Activated naive CD4-positive, alpha-beta T cell treated with Interleukin-2 at 50 U/mL for 16 hours (primary cell): Measurements from ENCODE around the gene ADGRA1.

Source experiments
- DNase-seq: peaks from one replicate; pipeline ENCODE4 v3.0.0-alpha.2; 2020

Gene ADGRA1

GRCh38 chr10:133154411-133154810, 66.7 kb downstream of the ADGRA1 start:
- DNase-seq: no peak

DNA sequence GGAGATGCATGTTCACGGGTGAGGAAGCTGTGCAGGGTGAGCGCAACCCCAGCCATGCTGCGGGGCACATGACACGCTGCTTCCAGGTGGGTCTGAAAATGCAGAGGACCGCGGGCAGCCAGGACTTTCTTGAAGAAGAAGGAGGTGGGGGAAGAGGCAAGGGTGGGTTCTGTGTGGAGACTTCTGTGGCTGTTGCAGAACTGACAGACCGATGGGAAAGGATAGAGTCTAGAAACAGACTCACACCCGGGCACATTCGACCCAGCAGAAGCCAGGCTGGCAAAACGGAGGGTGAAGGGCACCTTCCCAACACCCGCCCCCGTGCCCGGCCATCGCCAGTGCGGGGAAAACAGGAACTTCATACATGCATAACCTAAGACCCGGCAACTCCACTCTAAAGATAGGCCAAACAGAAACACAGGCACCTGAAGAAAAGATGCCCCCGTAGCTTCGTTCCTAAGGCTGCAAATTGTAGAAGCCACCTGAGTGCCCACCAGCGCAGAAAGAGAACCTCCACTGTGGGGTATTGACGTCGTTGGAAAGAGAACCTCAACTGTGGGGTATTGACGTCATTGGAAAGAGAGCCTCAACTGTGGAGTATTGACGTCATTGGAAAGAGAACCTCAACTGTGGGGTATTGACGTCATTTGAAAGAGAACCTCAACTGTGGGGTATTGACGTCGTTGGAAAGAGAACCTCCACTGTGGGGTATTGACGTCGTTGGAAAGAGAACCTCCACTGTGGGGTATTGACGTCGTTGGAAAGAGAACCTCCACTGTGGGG, 67.5 kb downstream of the ADGRA1 start:
- DNase-seq: no peak

- DNase-seq: no peak
These were observed 69.2 kb downstream of the ADGRA1 start for GRCh38 chr10:133156674-133157579.

GRCh38 chr10:133157662-133158436, 70.1 kb downstream of the ADGRA1 start:
- DNase-seq: no peak

DNA sequence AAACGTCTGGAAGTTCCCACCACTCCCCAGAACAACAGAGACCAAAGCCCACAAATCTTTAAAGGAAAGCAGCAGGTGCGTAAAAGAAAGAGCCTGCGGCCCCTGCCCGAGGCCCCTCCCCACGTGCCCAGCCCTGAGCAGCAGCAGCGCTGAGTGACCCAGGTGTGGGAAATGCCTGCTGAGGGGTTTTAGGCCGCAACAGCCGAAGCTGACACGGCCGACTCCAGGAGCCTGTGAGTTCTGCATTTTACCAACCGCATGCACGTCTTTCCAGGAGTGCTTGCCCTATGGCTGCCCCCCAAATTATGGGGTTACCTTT, 70.7 kb downstream of the ADGRA1 start:
- DNase-seq: no peak

DNA sequence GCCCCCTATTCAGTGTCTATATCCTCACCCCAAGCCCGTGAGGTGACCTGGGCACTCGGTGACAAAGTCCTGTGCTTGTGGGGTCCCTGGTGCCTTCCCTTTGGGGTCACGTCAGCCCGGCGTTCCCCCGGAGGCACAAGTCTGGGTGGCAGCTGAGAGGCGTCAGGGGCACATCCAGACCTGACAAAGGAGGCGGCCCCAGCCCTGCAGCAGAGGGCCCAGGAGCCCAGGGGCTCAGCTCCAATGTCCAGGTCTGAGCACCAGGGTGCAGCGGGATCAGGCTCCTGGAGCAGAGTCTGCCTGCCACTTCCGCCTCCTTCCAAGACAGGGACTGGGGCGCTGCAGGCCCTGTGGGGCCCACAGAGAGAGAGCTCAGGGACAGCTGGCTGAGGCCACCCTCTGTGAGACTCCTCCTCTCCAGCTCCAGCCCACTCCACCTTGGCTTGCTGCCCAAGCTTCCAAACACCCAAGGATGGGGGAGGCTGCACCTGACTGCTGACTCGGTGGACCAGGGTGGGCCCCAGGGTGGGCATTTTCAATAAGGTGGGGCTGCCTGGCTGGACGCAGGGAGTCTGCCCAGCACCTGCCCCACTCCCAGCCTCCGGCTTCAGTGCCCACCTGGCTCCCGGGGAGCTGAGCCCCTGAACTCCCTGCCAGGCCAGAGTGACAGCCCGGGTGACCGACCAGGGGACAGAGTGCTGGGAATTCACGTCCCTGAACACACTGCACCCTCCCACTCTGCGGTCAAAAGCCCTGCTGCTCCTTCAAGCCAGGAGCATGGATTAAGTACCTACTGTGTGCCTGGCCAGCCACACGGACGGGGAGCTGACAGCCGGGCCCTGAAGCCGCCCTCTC, 71.3 kb downstream of the ADGRA1 start:
- DNase-seq: no peak

DNA sequence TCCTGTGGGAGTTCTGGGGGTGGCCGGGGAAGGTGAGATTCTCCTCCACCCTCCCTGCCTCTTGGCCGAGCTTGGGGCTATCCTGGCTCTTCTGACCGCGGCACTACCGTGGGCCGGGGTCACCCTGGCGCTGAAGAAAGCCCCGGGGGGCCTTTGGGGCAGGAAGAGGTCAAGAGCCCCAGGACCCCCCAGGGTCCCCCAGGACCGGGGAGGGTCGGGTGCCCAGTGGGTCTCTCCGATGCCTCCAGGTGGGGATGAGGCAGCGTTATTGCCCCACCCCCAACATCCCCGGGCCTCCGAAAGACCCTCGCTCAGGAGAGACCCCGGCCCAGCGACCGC, 71.9 kb downstream of the ADGRA1 start:
- DNase-seq: no peak

DNA sequence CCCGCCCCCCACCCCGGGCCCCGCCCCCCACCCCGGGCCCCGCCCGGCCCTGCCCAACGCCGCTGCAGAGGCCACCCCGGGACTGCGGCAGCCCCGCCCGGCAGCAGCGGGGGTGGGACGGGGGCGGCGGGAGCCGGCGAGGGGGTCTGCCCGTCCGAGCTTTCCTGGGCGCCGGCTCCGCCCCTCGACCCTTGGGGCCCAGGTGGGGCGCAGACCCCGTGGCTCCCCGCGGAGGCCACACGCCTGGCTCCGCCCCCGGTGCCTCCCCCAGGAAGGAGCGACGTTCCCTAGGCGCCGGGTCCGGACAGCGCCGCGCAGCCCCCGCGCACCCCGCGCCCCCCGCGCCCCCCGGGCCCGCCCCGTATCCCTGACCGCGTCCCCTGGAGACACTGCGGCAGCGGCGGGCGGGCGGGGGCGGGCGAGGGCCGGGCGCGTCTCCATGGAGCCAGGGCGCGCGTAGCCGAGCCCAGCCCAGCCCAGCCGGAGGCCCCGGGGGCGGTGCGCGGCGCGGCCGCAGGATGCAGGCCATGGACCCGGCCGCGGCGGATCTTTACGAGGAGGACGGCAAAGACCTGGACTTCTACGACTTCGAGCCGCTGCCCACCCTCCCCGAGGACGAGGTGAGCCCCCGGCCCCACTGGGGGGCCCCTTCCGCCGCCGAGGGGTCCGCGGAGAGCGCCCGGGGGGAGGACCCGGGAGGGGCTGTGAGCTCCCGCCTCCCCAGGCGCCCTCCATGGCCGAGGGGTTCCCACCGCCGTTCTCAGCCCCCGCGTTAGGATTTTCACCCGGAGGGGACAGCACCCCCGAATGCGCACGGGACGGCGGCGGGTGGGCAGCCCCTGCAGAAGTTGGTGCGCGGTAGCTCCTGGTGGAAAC, 72.5 kb downstream of the ADGRA1 start, which contains the start of gene KNDC1:
Gene KNDC1 (plus strand): TSS at position 270 of the 876 bp plus-strand sequence. CDS start 249 bp downstream, at position 519.
- DNase-seq: peak; percentile 12

DNA sequence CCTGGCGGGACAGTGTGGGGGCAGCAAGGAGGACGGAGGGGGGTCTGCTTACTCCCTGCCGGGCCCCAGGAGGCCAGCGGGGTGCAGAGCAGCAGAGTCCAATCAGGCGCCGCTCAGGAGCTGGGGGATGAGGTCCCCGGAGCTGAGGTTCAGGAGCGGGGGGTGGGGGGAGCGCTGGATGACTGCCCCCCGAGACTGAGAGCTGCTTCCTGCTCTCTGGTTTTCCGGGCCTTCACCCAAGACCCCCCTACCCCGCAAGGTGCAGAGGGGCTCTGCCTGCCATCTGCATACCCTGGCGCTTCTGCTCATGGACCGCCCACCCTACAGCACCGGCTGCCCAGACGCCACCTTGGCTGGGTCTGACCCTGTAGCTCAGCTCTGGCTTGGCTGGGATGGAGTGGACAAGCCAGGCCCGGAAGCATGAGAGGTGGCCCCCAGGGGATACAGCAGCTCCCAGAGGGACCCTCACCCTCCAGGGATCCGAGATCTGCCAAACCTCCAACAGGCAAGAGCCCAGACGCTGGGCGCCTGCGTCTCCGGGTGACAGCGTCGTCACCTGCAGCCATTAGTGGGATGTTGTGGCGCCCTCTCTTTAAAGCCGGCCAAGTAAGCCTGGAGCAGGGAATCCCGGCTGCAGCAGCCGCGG, 73.2 kb downstream of the ADGRA1 start:
- no peak for DNase-seq

DNA sequence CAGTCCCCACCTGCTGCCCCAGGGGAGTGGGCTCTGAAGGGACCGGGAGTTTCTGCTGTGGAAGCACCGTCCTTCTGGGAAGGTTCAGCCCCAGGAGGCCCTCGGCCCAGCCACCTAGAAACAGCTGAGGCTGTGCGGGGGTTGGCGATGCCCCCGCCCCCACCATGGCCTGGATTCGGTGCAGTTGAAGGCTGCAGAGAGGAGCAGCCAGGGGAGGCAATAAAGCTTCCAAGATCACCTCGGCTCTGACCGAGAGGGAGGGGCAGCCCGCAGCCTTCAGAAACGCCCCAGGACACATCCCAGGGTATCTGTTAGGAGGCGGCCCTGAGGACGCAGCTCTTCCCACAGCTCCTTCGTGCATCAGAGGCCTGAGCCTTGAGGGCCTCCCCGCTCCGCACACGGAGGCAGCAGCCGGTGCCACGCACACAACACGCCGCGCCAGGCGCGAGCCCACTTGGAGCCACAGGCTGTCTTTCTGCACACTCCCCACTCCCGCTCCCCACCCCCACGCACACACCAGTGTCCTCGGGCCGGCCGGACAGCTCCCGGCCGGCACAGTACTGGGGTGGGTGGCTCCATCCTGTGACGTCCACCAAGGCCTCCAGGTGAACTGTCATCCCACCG, 73.9 kb downstream of the ADGRA1 start:
- DNase-seq: no peak

DNA sequence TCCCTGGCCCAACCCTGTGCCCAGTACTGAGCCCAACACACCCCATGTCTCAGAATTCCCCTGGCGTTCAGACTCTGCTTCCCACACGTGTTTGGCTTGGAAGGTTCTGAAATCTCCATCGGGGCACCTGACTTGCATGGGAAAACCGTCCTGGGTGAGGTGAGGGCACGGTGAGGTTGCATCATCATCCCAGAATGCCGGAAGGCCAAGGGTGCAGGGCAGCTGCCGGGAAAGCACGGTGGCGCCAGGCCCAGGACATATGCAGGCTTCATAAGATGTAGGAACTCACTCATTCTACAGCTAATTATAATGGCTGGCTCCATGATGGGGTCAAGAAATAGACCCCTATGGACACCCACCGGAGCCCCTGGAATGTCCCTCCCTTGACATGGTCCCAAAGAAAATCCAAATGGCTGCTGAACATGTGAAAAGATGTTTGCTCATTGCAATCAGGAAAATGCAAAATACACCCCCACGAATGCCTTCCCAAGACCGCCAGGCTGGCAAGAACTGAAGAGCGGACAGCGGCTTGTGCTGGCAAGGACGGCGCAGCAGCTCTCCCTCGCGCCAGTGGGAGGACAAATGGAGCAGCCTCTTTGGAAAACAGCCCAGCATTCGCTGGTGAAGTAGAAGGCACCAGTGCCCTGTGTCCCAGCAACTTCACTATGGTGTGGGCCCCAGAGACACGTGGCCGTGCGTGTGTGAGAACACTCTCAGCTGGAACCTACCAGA, 74.6 kb downstream of the ADGRA1 start:
- DNase-seq: no peak

GRCh38 chr10:133162910-133163856, 75.5 kb downstream of the ADGRA1 start:
- DNase-seq: no peak

- DNase-seq: no peak
These were observed 76.4 kb downstream of the ADGRA1 start for GRCh38 chr10:133163889-133164815.

DNA sequence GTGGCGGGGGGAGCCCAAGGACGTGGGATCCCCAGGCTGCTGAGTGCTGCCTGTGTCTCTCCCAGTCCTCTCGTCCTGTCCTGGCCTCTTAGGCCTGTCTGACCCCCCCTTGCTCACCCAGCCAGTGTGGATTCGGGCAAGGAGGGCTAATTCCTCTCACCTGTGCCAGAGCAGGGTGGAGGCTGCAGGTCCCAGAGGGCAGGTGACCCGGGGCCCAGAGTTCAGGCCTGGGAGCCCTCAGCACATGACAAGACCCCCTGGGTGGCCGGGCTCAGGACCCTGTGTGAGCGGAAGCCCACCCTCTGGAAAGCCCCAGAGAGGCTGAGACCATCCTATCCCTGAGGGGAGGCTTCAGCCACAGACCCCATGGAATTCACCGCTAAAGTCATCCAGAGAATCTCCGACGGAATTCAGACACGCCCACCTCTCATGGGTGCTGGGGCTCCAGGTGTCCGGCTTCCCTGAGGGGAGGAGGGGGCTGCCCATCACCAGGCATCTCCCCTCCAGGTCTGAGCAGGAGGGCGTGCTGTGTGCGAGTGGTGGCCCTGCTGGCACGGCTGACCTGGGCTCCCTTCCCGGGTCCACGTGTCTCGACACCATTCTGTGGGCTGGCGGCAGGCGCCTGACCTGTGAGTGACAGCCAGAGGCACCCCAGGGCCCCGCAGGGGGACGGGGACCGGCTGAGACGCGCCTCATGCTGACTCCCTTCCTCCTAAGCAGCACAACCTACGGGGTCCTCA, 77.3 kb downstream of the ADGRA1 start:
- DNase-seq: no peak

DNA sequence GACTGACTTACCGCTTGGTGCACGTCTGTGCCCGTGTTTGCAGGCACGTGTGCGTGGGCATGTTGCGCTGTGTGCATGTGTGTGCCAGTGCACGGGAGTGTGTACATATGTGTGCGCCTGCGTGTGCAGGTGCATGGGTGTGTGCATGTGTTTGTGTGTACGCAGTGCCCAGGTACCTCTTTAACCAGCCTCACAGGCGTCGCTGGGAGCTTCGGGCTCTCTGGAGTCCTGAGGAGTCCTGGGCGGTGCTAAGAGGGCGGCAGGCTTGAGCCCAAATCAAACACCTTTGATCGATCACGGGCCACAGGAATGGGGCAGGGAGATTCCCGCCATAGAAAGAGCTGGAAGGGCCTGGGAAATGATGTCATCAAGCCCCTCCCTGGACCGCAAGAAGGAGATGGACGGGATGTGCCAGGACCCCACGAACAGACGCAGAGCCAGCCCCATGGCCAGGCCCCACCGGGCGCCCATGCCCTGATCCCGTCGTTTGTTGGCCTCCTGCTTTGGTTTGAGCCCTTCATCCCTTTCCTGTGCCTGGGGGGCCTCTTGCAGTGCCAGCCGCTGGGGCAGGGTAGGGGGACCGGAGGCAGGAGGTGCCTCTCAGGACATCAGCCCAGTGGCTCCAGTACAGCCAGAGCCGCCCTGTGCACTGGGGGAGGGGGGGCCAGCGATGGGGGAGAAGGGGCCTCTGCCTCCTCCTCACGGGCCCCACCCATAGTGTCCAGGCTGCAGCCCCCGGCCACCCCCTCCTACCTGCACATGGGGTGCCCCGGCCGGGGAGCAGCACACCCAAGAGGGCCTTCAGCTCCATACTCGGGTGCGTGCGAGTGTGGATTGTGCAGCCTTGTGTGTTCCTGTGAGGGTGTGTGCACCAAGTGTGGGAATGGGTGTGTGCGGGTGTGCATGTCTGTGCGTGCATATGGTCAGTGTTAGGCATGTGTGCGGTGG, 78.1 kb downstream of the ADGRA1 start:
- DNase-seq: no peak

DNA sequence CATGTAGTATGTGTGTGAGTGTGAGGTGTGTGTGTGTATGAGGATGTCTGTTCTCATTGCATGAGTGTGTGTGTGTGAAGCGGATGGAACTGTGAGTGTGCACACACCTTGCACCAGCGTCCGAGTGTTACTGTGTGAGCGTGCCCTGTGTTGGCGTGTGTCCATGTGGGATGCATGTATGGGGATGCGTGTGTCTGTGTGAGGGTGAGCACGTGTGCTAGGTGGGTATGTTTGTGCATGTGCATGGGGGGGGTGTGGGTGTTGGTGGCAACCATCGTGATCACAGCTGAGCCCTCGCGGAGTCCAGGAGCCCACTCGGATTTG, 78.7 kb downstream of the ADGRA1 start:
- DNase-seq: no peak
